Erythroblast (primary cell): ENCODE results near the gene PLEKHF1.

ENCODE experiments used
- GATA1 ChIP-seq: IDR thresholded peaks from 2 replicates; pipeline ENCODE4 v1.6.1; 2011; ENCODE audit warnings: low read depth, mild to moderate bottlenecking, control low read depth, low read length, moderate library complexity
- POLR2A ChIP-seq: IDR thresholded peaks from 2 replicates; pipeline ENCODE4 v1.6.1; 2011; ENCODE audit warnings: mild to moderate bottlenecking, low read length

GRCh38 chr19:29634002-29634401, 31.3 kb upstream of the PLEKHF1 start:
- no peak for TF ChIP-seq POLR2A
- no peak for TF ChIP-seq GATA1
